Right lung (tissue), 5 donors: ENCODE data around the gene MFSD6. TPM values are rescaled to one million over a fixed set of nuclear protein-coding genes. Genes with fewer than 3 reads are reported as not detected.

ENCODE experiments used
- DNase-seq, 2 donors: peaks; one replicate each; pipeline ENCODE4 v3.0.0-alpha.2; 2013
- polyA plus RNA-seq, 5 donors: library from polyadenylated mRNA; unstranded; fragments of 120-200 nt; gene quantifications; one replicate each; pipeline versions ENCODE4 v1.2.1 to v1.2.3, GENCODE V29; 2013; ENCODE audit warnings: inconsistent platforms in 1 of 5, low replicate concordance in 1 of 5; ENCODE audit not compliant: insufficient read length in 5 of 5, insufficient read depth in 1 of 5

Gene MFSD6
- polyA plus RNA-seq, 5 donors: 18.2 to 25.6 (median 23.4) TPM

GRCh38 chr2:190432567-190433231, 24.5 kb downstream of the MFSD6 start:
- DNase-seq: no peak

GRCh38 chr2:190435031-190435670, 27.0 kb downstream of the MFSD6 start:
- DNase-seq: no peak

GRCh38 chr2:190436557-190436956, 28.4 kb downstream of the MFSD6 start:
- no peak for DNase-seq

GRCh38 chr2:190440113-190440512, 32.0 kb downstream of the MFSD6 start:
- no peak for DNase-seq

DNA sequence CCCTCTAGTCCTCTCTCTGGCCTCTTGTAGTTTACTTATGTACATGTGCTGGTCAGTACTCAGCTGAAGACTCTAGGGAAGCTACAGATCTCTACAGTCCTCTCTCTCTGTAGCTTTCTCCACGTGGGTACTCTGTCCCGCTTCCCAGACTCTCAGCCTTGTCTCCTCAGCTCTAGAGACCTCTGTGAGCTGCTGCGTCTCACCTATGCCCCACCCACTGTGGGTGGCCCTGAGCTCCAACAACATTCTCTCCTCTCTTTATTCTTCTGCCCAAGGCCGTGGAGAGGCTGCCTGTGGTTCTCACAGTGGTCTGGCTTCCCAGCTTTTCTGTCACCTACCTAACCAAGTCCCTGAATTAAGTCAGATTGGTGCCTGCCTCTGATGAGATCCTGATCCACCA, 33.4 kb downstream of the MFSD6 start:
- DNase-seq: no peak

- DNase-seq: no peak
These were observed 34.9 kb downstream of the MFSD6 start for GRCh38 chr2:190443055-190443454.

DNA sequence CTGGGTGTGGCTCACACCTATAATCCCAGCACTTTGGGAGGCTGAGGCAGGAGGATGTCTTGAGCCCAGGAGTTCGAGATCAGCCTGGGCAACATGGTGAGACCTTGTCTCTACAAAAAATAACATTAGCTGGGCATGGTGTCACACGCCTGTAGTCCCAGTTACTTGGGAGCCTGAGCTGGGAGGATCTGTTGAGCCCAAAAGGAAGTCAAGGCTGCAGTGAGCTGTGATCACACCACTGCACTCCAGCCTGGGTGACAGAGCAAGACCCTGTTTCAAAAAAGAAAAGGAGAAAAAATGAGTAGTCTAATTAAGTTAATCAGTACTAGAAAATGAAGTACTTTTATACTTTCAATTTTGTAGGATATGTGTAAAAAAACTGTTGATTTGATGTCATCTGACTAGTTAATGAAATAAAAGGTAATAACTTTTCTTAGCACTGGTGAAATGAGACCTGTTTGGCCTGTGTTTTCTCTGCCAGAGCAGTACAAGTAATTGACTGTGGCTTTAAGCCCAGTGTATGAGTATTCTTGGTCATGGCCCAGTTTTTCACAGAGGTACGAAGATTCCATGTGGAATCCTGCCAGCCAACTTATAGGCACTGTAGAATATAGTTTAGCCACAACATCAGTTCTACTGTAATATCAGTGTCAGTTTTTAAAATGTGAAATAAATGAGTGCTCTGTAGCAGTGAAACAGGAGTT, 35.8 kb downstream of the MFSD6 start:
- DNase-seq: peak in 1 of 2 donors; percentile 13

- no peak for DNase-seq
These were observed 36.8 kb downstream of the MFSD6 start for GRCh38 chr2:190444976-190445375.

GRCh38 chr2:190446193-190446592, 38.0 kb downstream of the MFSD6 start:
- DNase-seq: no peak

GRCh38 chr2:190446750-190447516, 38.8 kb downstream of the MFSD6 start:
- no peak for DNase-seq

DNA sequence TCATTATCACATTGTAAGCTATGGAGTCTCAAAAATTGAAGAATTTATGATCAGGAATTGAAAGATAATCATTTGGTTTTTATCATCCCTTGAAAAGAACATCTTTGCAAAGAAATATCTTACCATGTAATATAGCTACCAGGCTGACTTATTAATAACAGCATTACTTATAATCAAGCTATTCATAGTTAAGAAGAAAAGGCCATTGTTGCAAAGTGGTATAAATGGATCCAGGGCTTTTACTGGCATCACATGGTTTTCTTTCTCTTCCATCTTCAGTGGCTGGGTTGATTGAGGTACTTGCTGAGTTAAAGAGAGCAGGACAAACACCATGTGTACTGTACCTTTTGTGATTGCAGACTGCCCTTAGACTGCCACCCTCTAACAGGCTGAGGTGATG, 39.6 kb downstream of the MFSD6 start:
- DNase-seq: no peak

DNA sequence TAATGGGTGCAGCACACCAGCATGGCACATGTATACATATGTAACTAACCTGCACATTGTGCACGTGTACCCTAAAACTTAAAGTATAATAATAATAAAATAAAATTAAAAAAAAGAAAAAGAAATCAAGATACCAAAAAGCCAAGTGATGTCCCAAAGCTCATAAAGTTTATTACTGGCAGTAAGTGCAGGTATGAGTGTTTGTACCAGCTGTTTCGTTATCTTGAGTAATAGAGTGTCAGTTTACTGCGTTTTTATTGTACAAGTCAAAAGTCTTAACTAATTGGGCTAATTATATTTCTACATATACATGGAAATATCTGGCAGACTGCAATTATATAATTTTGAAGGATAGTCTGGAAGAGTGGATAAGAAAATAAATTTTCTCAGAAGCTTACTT, 41.8 kb downstream of the MFSD6 start:
- DNase-seq: no peak

DNA sequence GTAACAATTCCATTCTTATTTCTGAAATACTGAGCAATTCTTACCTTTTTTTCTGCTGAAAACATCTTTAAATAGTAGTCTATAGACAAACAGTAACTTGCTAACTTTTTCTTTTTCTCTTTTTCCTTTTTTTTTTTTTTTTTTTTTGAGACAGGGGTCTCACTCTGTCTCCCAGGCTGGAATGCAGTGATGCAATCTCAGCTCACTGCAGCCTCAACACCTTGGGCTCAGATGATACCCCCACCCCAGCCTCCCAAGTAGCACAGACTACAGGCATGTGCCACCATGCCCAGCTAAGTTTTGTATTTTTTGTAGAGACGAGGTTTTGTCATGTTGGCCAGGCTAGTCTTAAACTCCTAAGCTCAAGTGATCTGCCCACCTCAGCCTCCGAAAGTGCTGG, 42.2 kb downstream of the MFSD6 start:
- no peak for DNase-seq

GRCh38 chr2:190451561-190452176, 43.5 kb downstream of the MFSD6 start:
- no peak for DNase-seq

GRCh38 chr2:190452433-190452832, 44.3 kb downstream of the MFSD6 start:
- DNase-seq: no peak

- no peak for DNase-seq
These were observed 46.6 kb downstream of the MFSD6 start for GRCh38 chr2:190454795-190455194.

GRCh38 chr2:190455358-190456095, 47.4 kb downstream of the MFSD6 start:
- no peak for DNase-seq

- DNase-seq: no peak
These were observed 48.7 kb downstream of the MFSD6 start for GRCh38 chr2:190456833-190457232.

GRCh38 chr2:190457256-190457655, 49.1 kb downstream of the MFSD6 start:
- DNase-seq: no peak

DNA sequence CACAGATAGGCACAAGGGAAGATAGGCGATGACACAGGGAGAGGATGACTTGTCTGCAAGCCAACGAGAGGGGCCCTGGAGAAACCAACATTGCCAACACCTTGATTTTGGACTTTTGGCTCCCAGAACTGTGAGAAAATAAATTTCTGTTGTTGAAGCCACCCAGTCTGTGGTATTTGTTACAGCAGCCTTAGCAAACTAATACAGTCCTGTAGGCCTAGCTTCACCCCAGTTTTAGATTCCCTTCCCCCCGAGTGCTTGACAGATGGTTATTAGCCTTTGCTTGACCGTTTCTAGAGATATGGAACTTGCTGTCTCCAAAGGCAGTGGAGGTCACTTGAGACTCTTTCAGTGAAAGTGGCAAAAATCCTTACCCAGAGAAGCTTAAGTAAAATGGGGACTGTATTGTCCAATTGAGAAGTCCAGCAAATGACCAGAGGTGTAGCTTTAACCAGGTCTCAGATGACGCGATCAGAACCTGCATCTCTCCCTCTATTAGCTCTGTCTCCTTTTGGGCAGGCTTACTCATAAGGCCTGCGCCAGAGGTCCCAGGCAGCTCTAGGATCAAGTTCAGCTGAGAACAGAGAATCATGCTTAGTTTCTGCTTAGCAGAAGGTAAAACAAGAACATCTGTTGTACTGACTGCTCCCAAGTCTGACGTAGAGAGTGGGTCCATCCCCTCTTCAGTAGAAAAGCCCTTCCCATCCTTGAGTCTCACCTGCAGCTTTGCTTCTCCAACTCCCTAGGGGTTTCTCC, 50.4 kb downstream of the MFSD6 start:
- no peak for DNase-seq
